ENCODE data around the gene CDK4. TPM values are rescaled to one million over a fixed set of nuclear protein-coding genes. Genes with fewer than 3 reads are reported as not detected.
A peak's percentile ranks its signal among the peaks of the same experiment; 100 is the strongest.

CDK4 gene
- total and polyA plus RNA-seq, 2 of the 13 experiments (the other 11 are each of a cell fraction or from before 2014, with no cell fraction given), result 191 to 209 TPM

GRCh38 chr12:57756406-57757341 lies 4.6 kb upstream of the CDK4 start (continued):
- TF ChIP-seq KLF11 (CRISPR knock-in tag; IDR thresholded peaks at IDR 0.05), result 0 out of 2 replicates have a peak, but pooled peaks have one; percentile 50
- TF ChIP-seq ZNF160 (CRISPR knock-in tag; IDR thresholded peaks at IDR 0.05), result no peak
- TF ChIP-seq ATF1 (CRISPR knock-in tag; IDR thresholded peaks at IDR 0.05), result no peak
- TF ChIP-seq FOXC1 (CRISPR knock-in tag; IDR thresholded peaks at IDR 0.05; ENCODE audit: borderline replicate concordance), result no peak
- TF ChIP-seq UBTF (CRISPR knock-in tag; IDR thresholded peaks at IDR 0.05), result peak; percentile 50; the same call in 1 of the 2 replicates
- TF ChIP-seq PREB (CRISPR knock-in tag; IDR thresholded peaks at IDR 0.05), result no peak
- TF ChIP-seq ADNP (CRISPR knock-in tag; IDR thresholded peaks at IDR 0.05), result no peak
- no peak for TF ChIP-seq ZSCAN21 (CRISPR knock-in tag; IDR thresholded peaks at IDR 0.05; ENCODE audit: borderline replicate concordance)
- TF ChIP-seq ZNF232 (CRISPR knock-in tag; IDR thresholded peaks at IDR 0.05; ENCODE audit: borderline replicate concordance), result no peak
- no peak for TF ChIP-seq ZNF761 (CRISPR knock-in tag; conservative IDR thresholded peaks at IDR 0.05)
- TF ChIP-seq MED13 (CRISPR knock-in tag; IDR thresholded peaks at IDR 0.05), result no peak
- no peak for TF ChIP-seq NFATC3 (CRISPR knock-in tag; IDR thresholded peaks at IDR 0.05)
- peak; percentile 94 for TF ChIP-seq CTCF (CRISPR knock-in tag; IDR thresholded peaks at IDR 0.05)
- no peak for TF ChIP-seq TFDP2 (CRISPR knock-in tag; IDR thresholded peaks at IDR 0.05)
- 0 out of 2 replicates have a peak, but pooled peaks have one; percentile 20 for TF ChIP-seq CBX5 (CRISPR knock-in tag; IDR thresholded peaks at IDR 0.05; ENCODE audit: borderline replicate concordance)
- no peak for TF ChIP-seq DBP (CRISPR knock-in tag; IDR thresholded peaks at IDR 0.05; ENCODE audit: not compliant biosample characterization)
- 0 out of 2 replicates have a peak, but pooled peaks have one; percentile 20 for TF ChIP-seq ZNF430 (CRISPR knock-in tag; IDR thresholded peaks at IDR 0.05)
- TF ChIP-seq ZNF746 (CRISPR knock-in tag; IDR thresholded peaks at IDR 0.05), result no peak
